Measurements from ENCODE around the gene MAD1L1.

The MAD1L1 gene

GRCh38 chr7:2142386-2142785 is 90.4 kb downstream of the MAD1L1 start:
- in situ Hi-C loops (cut with MboI; ENCODE audit: low sequenced_read_pairs): no loop called here

DNA sequence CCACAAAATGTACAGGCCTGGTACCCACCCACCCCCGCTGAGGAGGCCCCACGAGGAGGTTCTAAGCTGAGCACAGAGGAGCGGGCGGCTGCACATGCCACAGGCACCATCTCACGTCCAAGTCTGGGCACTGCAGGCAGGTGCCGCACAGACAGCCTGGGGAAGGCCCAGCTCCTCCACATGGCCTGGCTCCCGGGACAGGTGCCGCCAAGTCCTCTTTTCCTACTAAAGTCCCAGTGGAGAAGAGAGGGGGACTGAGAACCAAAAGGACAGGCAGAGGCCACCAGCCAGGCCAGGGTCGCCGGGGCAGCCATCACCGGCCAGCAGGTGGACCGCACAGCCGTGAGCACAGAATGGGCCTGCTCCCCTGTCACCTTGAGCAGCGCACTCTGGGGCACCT is 91.1 kb downstream of the MAD1L1 start:
- in situ Hi-C loops (cut with MboI; ENCODE audit: low sequenced_read_pairs): no loop called here

- in situ Hi-C loops (cut with MboI; ENCODE audit: low sequenced_read_pairs): no loop called here
Measured at GRCh38 chr7:2141021-2141410, 91.7 kb downstream of the MAD1L1 start.

DNA sequence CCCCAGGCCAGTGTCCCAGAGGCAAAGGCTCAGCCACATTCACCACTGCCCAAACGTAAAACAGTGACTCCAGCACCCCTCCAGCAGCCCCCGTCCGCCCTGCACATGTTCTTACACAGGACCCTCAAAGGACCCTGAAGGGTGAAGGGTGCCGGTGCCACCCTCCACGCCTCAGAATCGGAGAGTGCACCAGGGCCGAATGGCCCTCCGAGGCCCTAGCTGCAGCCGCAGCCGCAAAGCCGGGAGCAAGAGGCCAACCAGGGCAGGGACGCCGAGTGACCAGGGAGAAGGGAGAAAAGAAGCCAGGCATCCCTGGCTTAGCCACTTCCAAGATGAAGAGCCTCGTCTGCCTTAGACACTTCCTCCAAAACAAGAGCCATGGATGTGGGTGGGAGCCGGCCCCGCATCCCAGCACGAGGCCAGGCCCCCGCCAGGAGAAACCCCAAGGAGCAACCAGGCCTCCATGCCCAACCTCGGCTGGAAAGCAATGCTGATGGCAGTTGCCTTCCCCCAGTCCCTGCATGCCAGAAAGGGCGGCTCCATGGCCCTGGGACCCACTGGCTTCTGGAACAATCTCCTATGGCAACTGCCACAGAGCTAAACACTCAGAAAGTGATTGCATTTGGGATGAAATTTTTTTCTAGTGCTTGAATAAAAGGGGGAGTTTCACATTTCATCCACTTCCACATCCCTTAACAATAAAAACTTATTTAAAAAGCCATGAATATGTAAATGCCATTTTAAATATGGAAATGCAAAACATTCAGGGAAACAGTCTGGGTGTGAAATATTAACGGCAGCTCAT is 92.3 kb downstream of the MAD1L1 start:
- in situ Hi-C loops (cut with MboI; ENCODE audit: low sequenced_read_pairs): no loop called here

- in situ Hi-C loops (cut with MboI; ENCODE audit: low sequenced_read_pairs): no loop called here
Measured at GRCh38 chr7:2139004-2139699, 93.6 kb downstream of the MAD1L1 start.

GRCh38 chr7:2138146-2138765 is 94.5 kb downstream of the MAD1L1 start:
- in situ Hi-C loops (cut with MboI; ENCODE audit: low sequenced_read_pairs): no loop called here

GRCh38 chr7:2134740-2135139 is 98.0 kb downstream of the MAD1L1 start:
- in situ Hi-C loops (cut with MboI; ENCODE audit: low sequenced_read_pairs): no loop called here

DNA sequence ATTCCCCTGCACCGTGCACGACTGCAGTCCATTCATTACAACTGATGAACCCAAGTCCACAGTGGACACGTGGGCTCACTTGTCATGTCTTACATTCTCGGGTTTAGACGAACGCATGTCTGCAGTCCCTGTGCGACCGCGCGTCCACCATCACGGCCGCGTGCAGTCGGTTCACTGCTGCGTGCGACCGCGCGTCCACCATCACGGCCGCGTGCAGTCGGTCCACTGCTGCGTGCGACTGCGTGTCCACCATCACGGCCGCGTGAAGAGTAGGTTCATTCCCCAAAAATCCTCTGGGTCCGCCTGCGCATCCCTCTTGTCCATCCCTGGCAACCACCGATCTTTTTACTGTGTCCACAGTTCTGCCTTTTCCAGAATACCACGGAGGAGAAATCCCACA is 100.5 kb downstream of the MAD1L1 start:
- in situ Hi-C loops (cut with MboI; ENCODE audit: low sequenced_read_pairs): no loop called here

DNA sequence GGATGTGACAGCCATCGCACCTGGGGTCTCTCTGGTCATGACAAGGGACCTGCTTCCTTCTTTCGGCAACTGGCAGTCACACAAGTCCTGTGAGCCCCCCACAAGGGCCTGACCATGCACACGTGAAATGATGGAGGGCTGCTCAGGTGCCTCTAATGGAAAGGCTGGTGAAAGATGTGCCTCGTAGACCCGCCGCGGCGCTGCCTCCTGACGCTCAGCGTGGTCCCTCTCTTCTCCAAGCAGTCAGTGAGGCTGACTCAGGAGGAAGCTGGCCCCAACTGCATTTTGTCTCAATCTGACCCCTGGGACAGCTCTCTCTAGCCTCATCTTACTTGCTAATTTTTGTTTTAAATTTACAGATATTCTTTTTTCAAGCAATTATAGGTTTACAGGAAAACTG is 100.9 kb downstream of the MAD1L1 start:
- in situ Hi-C loops (cut with MboI; ENCODE audit: low sequenced_read_pairs): no loop called here

- in situ Hi-C loops (cut with MboI; ENCODE audit: low sequenced_read_pairs): no loop called here
Measured at GRCh38 chr7:2131341-2131740, 101.4 kb downstream of the MAD1L1 start.

DNA sequence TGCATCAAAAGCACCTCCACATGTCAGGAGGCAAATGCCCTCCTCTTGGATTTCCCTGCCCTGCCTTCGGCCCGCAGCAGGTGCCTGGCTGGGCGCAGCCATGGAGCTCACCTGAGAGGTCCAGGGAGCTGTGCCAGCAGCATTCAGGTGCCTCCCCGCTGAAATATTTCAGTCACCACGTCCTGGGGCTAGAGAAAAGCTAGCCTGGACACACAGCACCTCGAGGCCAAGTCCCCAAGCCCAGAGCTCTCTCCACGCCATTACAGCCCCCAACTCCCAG is 102.7 kb downstream of the MAD1L1 start:
- in situ Hi-C loops (cut with MboI; ENCODE audit: low sequenced_read_pairs): no loop called here

DNA sequence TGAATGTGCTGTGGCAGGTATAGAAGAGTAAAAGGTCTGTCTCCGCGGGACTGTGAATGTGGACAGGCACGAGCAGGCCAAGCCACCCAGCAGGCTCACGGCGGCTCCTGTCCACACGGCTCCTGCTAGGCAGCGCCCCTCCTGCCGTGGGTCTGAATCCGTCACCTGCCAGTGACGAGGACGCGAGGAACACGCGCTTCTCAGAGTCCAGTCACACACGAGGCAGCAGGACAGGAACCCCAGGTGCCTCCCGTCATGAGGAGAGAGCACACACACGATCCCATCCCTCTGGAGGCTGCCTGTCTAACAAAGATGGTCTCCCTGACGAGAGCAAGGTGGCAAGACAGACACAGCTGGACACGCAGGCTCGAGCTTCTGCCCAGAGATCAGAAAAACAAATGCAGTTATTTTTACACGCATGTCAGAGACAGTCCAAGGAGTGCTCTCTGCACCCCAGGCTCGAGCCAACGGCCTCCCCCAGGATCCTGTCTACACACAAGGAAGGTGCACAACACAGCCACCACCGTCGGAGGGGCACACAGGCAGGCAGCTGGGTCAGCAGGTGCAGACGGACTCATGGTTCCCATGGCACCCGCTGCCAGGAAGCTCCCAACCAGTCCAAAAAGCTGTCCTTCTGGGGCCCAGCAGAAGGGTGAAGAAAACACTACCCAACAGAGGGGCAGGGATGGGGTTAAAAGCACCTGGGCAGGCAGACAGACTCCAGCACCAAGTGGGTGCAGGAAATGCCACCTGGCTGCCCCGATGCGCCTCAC is 103.2 kb downstream of the MAD1L1 start:
- in situ Hi-C loops (cut with MboI; ENCODE audit: low sequenced_read_pairs): no loop called here

DNA sequence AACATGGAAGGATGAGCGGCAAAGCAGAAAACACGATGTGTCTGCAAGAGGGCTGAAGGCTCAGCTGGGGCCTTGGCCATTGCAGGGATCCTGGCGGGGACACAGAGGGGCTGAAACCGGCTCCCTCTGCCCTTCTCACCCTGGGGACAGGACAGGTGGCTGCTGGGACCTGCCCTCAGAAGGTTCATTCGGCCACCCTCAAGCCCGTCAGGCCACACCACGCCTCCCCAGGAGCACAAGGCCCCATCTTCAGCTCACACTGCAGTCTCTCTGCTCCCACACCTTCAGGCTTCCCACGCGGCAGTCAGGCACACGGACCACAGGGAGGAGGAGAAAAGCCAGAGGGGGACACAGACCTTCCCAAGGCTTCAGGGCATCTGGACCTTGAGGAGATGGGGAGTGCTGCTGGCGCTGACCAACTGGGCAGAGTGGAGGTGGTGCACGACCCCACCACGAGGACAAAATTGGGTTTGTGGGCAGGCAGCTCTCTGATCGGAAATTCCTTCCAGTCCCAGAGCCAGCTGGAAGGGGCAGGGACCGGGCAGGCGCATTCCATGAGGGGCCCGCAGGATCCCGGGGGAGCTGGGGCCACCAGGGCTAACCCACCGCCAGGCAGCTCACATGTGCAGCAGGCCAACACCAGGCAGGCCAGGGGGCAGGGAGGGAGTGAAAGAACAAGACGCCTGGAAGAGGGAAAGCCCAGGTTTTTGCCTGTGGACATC is 104.0 kb downstream of the MAD1L1 start:
- in situ Hi-C loops (cut with MboI; ENCODE audit: low sequenced_read_pairs): no loop called here

DNA sequence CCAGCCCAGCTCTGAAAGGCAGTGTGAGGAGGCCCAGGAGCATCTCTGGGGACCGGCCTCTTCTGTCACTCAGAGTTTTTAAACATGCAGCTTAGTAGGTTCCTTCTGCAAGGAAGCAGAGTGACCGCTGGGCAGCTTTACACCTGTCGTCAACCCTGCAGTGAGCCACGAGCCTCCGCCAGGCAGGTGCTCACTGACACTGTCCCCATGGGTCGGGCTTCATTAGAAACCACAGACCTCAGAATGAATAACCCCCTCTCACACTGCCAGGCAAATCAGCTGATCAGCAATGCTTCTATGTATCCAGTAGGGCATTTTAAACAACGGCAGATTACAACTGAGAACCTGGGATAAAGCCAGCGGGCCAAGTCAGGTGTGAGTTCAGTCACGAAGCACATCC is 106.1 kb downstream of the MAD1L1 start:
- in situ Hi-C loops (cut with MboI; ENCODE audit: low sequenced_read_pairs): no loop called here

DNA sequence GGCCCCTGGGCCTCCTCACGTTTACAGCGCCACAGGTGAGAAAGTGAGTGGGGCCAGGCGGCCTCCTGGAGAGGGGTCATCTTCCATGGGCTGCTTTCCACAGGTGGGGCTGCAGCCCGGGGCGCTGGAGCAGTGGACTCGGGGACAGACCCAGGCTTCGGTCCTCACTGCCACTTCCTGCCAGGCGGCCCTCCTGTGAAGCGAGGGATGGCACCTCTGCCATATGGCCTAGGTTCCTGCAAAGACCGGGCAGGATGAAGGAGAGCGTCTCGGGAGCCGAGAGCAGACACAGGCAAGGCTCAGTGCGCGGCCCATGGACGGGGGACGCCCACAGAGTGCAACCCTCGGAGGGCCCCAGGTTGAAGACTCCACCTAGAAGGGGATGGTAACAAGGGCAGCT is 106.8 kb downstream of the MAD1L1 start:
- in situ Hi-C loops (cut with MboI; ENCODE audit: low sequenced_read_pairs): no loop called here

- in situ Hi-C loops (cut with MboI; ENCODE audit: low sequenced_read_pairs): no loop called here
Measured at GRCh38 chr7:2124604-2125345, 108.0 kb downstream of the MAD1L1 start.

- in situ Hi-C loops (cut with MboI; ENCODE audit: low sequenced_read_pairs): no loop called here
Measured at GRCh38 chr7:2123916-2124315, 108.8 kb downstream of the MAD1L1 start.

- in situ Hi-C loops (cut with MboI; ENCODE audit: low sequenced_read_pairs): no loop called here
Measured at GRCh38 chr7:2123360-2123759, 109.4 kb downstream of the MAD1L1 start.

DNA sequence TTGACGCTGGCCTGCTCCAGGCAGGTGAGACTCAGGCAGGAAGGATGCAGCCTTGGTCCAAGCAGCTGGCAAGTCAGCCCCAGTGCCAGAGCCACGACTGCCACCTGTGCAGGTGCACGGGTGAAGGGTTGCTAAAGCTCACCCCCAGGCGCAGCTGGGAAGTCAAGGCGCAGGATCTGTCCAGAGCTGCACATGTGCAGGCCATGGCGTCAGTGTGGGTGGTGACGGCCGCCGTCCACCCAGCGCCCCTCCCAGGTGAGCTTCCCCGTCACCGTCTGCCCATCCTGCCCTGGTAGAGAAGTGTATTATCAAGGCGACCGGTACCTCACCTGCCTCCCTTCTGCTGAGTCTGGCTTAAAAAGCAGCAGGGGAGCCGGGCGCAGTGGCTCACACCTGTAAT is 110.1 kb downstream of the MAD1L1 start:
- in situ Hi-C loops (cut with MboI; ENCODE audit: low sequenced_read_pairs): no loop called here

All from HL-60/S4 treated with retinoic acid at 250 ng/mL for 4 days and 3 days (cell line).